HG02623 (cell line): ENCODE measurements around the gene MT1E.

Experiments
- ATAC-seq: cut with Tn5 transposase; IDR thresholded peaks from one replicate; pipeline ENCODE4 v1.9.1; 2021; ENCODE audit warnings: moderate library complexity; ENCODE audit not compliant: unreplicated experiment

The MT1E gene

DNA sequence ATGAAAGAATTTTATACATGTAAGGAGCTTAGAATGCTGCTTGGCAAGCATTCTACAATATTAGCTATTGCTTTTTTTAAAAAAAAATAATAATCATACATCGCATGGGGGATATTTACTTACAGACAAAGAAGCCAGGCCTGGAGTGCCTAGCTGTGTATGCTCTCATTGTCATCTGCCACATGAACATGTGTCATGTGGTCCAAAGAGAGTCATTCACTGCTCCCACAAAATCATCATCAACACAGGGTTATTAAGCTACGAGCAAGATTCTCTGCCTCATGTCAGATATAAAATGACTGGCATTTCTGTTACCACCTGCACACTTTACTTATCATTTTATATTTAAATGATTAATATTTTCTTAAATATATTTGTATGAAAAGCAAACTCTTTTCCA, 1.9 kb upstream of the MT1E start:
- no peak for ATAC-seq

DNA sequence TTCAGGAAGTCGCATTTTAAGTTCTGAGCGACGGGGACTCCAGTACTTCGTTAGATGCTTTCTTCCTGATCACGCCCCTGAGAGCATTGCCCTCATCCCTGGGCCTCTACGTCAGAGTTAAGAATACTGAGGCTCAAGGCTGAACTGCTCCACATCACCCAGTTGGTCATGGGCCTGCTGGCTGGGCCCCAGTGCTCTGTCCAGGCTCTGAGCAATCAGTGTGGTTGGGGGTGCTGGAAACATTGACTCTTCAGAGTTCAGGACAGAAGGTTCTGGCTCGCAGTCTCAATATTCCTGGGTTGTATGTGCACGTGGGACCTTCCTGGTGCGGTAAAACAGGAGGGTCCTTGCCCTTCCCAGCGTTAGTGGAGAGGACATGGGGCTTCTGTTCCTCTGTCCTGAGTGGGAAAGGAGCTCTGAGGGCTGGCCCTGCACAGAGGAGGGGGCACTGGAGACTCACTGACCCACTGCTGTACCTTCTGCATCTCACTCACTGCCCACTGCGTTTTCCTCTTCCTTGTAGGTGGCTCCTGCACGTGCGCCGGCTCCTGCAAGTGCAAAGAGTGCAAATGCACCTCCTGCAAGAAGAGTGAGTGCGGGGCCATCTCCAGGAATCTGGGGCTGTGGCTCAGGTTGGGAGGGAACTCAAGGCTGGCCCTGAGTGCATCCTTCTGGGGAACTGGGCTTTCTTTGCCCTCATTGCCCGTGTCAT, 518 bp downstream of the MT1E start:
- ATAC-seq = no peak

DNA sequence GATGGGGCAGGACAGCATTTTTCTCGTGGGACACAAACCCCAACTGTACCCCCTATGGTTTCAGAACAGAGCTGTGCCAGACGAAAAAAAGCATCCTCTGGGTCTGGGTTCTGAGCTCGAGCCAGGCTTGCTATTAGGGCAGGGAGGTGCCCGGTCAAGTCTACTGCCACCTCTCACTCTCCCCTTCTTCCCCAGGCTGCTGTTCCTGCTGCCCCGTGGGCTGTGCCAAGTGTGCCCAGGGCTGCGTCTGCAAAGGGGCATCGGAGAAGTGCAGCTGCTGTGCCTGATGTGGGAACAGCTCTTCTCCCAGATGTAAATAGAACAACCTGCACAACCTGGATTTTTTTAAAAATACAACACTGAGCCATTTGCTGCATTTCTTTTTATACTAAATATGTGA, 1.1 kb downstream of the MT1E start:
- ATAC-seq = no peak

DNA sequence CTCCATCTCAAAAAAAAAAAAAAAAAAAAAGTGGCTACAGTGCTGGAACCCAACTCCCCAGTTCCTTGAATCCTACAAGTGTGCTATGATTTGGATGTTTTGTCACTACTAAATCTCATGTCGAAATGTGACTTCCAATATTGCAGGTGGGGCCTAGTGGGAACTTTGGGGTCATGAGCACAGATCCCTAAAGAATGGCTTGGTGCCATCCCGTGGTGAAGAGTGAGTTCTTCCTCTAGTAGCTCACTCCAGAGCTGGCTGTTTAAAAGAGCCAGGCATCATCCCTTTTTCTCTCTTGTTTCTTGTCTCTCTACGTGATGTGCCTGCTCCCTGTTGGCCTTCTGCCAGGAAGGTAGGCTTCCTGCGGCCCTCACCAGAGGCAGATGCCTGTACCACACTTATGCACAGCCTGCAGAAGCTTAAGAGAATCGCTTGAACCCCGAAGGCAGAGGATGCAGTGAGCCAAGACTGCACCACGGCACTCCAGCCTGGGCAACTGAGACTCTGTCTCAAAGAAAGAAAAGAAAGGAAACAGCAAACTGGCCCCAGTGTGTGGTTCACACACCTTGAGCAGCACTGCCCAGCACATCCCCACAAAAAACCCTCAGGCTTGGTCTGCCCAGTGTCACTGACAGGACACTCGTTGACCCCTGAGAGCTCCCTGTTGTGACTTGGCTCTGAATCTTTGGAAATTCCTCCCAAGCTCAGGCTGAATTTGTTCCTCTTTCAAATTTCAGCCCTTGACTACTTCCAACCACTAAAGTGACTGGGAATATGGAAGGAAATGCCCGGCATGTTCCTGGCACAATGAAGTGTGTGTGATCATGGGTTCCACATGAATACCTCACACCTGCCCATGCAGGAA, 3.1 kb downstream of the MT1E start:
- no peak for ATAC-seq

DNA sequence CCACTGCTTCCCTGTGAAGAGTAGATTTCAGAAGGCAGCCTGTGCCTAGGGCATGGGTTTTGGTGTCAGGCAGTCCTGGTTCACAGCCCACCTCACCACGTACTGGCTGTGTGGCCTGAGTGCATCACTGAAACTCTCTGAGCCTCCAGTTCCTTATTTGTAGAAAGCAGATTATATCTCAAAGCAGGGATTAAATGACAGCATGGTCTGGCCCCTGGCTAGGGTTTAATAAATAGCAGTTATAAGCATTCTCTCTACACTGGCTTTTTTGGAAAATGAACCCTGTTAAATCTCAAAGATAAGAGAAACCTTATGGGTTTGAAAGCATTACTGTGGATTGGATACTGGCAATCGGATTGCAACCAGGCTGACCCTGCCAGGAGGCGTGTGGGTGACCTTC, 4.0 kb downstream of the MT1E start:
- ATAC-seq = no peak

DNA sequence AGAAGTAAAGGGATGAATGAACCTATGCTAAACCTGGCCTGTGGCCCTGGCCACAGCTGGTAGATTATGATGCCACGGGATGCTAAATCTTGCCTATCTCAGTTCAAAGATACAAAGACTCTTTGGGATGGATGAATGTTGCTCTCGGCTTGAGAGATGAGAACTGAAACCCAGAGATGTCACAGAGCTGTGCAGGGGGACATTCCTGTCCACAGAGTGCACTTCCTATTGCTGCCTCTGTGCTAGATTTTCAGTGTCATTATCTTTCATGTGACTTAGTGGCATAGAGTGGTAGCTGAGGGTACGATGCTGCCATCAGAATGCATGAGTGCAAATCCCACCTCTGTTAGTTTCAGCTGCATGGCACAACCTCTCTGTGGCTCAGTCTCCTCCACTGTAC, 4.6 kb downstream of the MT1E start:
- no peak for ATAC-seq

DNA sequence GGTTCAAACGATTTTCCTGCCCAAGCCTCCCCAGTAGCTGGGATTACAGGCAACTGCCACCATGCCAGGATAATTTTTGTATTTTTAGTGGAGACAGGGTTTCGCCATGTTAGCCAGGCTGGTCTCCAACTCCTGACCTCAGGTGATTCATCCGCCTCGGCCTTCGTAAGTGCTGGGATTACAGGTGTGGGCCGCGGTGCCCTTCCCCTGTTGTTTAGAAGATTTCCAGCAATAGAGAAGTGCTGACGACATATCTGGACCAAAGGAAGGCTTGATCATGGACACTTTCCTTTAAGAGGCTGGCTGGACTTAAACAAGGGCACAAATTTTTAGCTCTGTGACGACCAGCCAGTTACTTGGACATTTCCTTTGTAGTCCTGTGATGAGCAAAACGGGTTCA, 5.6 kb downstream of the MT1E start:
- ATAC-seq = no peak

DNA sequence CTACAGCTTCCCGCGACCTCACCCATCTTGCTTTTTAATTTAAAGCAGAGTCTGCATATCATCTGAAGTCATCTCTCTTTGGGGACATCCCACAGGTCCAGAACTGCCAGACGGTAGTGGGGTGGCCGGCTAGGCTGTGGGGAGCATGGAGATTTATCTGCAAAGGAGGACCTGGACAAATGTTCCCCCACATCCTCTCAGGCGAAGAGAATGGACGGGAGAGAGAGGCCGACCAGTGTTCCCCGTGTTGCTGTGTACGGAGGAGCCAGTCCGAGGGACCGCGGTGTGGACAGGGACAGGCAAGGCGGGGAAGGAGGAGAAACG, 6.2 kb downstream of the MT1E start:
- no peak for ATAC-seq

DNA sequence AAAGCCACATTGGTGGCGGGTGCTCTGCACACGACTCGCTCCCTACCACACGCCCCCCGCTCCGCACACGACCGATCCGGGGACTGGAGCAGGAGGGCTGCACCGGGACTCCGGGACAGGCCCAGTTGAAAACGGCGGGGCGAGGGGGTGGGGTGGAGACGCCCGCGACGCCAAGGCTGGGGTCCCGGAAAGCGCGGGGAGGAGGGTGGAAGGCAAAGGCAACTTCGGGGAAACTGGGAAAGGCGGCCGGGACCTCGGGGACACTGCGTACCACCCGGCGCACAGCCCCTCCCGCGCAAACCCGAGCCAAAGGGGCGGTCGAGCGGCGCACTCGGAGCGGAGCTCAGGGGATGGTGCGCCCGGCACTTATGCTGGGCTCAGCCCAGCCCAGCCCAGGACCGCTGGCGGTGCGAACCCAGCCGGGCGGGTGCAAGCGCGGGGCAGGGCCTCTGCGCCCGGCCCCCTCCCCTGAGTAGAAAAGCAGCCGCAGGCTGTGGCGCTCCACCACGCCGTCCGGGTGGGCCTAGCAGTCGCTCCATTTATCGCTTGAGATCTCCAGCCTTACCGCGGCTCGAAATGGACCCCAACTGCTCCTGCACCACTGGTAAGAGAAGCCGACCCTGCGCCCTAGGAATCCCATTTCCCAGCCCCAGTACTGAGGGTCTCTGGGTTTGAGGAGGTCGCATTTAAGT, 6.7 kb downstream of the MT1E start, which contains the start of gene MT1M:
MT1M (plus strand) TSS at position 504 of the 692 bp plus-strand sequence; CDS start at position 577, 73 bp downstream.
- no peak for ATAC-seq

DNA sequence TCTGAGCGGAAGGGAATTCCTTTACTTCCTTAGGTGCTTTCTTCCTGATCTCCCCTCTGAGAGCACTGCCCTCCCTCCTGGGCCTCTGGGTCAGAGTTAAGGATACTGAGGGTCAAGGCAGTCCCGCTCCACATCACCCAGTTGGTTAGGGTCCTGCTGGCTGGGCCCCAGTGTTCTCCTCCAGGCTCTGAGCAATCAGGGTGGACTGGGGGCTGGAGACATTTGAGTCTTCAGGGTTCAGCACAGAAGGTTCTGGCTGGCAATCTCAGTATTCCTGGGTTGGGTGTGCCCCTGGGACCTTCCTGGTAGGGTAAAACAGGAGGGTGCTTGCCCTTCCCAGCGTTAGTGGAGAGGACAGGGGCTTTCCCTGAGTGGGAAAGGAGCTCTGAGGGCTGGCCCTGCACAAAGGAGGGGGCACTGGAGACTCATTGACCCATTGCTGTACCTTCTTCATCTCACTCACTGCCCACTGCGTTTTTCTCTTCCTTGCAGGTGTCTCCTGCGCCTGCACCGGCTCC, 7.3 kb downstream of the MT1E start:
- ATAC-seq = no peak

DNA sequence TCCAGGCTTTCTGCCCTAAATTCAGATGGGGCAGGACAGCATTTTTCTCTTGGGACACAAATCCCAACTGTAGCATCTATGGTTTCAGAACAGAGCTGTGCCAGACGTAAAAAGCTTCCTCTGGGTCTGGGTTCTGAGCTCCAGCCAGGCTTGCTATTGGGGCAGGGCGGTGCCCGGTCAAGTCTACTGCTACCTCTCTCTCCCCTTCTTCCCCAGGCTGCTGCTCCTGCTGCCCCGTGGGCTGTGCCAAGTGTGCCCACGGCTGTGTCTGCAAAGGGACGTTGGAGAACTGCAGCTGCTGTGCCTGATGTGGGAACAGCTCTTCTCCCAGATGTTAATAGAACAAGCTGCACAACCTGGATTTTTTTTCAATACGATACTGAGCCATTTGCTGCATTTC, 8.0 kb downstream of the MT1E start:
- ATAC-seq = no peak

DNA sequence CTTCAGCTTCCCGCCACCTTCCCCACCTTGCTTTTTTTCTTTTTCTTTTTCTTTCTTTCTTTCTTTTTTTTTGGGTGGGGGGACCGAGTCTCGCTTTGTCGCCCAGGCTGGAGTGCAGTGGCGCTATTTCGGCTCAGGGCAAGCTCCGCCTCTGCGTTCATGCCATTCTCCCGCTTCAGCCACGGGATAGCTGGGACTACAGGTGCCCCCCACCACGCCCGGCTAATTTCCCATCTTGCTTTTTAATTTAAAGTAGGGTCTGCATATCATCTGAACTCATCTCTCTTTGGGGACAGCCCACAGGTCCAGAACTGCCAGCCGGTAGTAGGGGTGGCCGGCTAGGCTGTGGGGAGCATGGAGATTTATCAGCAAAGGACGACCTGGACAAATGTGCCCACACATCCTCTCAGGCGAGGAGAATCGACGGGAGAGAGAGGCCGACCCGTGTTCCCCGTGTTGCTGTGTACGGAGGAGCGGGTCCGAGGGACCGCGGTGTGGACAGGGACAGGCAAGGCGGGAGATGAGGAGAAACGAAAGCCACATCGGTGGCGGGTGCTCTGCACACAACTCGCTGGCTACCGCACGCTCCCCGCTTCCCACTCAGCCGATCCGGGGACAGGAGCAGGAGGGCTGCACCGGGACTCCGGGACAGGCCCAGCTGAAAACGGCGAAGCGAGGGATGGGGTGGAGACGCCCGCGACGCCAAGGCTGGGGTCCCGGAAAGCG, 9.3 kb downstream of the MT1E start:
- ATAC-seq = no peak

DNA sequence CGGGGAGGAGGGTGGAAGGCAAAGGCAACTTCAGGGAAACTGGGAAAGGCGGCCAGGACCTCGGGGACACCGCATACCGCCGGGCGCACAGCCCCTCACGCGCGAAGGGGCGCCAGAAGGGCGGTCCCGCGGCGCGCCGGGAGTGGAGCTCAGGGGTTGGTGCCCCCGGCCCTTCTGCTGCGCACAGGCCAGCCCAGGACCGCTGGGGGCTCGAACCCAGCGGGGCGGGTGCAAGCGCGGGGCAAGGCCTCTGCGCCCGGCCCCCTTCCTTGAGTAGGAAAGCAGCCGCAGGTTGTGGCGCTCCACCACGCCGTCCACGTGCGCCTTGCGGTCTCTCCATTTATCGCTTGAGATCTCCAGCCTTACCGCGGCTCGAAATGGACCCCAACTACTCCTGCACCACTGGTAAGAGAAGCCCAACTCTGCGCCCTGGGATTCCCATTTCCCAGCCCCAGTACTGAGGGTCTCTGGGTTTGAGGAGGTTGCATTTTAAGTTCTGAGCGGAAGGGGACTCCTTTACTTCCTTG, 9.9 kb downstream of the MT1E start:
- ATAC-seq = no peak

DNA sequence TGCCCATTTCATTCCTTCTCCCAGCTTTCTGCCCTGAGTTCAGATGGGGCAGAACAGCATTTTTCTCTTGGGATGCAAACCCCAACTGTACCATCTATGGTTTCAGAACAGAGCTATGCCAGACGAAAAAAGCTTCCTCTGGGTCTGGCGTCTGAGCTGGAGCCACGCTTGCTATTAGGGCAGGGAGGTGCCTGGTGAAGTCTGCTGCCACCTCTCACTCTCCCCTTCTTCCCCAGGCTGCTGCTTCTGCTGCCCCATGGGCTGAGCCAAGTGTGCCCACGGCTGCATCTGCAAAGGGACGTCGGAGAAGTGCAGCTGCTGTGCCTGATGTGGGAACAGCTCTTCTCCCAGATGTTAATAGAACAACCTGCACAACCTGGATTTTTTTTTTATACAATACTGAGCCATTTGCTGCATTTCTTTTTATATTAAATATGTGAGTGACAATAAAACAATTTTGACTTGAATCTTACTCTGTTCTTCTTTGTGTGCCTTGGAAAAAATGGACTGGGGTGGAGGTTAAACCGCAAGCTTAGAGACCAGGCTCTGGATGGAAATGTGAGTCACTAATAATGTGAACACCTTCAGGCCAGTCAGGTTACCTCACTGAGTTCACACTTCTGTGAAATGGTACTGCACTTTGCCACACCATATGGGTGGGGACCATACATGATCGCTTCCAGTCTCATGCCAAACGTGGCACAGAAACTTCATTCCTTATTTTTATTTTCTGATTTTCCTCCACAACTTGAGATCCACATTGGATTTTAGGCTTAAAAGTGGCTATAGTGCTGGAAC, 11.2 kb downstream of the MT1E start:
- no peak for ATAC-seq

DNA sequence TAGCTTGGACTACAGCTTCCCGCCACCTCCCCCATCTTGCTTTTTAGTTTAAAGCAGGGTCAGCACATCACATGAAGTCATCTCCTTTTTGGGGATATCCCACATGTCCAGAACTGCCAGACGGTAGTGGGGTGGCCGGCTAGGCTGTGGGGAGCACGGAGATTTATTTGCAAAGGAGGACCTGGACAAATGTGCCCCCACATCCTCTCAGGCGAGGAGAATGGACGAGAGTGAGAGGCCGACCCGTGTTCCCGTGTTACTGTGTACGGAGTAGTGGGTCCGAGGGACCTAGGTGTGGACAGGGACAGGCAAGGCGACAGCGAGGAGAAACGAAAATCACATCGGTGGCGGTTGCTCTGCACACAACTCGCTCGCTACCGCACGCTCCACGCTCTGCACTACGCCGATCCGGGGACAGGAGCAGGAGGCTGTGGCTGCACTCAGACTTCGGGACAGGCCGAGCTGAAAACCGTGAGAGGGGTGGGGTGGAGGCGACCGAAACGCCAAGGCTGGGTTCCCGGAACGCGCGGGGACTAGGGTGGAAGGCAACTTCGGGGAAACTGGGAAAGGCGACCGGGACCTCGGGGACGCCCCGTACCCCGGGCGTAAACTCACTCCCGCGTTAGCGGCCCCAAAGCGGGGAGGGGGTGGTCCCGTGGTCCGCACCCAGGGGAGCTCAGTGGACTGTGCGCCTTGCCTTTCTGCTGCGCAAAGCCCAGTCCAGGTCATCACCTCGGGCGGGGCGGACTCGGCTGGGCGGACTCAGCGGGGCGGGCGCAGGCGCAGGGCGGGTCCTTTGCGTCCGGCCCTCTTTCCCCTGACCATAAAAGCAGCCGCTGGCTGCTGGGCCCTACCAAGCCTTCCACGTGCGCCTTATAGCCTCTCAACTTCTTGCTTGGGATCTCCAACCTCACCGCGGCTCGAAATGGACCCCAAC, 12.5 kb downstream of the MT1E start, which contains the start of gene MT1A:
MT1A (plus strand) TSS at position 853 of the 937 bp plus-strand sequence; CDS start at position 926, 73 bp downstream.
- no peak for ATAC-seq

DNA sequence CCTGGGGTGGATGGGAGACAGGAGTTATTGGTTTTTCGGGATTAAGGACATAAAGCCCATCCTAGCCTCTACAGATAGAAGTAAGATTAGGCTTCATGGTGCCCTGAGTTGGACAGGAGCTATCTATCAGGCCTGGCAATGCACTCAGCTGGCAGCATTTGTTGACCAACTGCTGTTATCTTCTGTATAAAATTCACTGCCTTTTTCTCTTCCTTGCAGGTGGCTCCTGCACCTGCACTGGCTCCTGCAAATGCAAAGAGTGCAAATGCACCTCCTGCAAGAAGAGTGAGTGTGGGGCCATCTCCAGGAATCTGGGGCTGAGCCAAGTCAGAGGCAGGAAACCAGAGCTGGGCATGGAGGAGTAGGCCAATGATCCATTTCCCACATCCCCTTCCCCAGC, 13.5 kb downstream of the MT1E start:
- ATAC-seq = no peak

DNA sequence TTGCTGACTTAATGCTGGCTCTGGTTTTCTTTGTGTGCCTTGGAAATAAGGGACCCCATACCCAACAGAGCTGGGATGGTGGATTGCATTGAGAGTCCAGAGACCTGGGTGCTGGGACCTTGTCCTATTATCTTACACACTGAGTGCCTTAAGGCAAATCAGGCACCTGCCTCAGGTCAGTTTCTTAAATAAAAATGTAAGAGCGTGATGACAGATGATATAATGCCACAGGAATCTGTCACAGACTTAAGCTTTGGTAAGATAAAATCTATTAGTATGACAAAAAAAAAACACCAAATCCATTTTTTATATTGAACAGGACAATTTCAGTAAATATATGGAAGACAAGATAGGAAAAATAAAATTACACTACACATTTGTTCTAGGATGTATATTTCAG, 14.5 kb downstream of the MT1E start:
- no peak for ATAC-seq

DNA sequence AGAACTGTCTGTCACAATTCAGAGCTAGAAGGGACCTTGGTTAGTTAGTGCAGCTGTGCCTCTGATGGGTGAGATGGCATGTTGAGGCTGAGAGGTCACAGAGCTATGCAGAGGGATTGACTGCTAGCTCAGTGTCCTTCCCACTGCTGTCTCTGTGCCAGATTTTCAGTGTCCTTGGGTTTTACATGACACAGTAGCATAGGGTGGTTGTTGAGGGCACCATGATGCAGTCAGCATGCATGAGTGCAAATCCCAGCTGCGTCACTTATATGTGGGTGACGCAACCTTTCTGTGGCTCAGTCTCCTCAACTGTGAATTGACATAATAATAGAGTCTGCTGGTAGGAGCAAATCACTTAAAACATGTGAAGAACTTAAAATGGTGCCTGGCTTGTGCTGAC, 15.6 kb downstream of the MT1E start:
- no peak for ATAC-seq
